ENCODE measurements around the gene ACTN1.

The ACTN1 gene

GRCh38 chr14:68911594-68912227 is 67.4 kb downstream of the ACTN1 start:
- POLR2A ChIA-PET: interaction anchor here (1.0 to 1.5 kb wide), 2 partner anchors 66 to 241 kb away, joined by 3 to 4 read pairs; no protein-coding TSS in a partner anchor
- TF ChIP-seq ELF4 (IDR thresholded peaks at IDR 0.05) (no peak), PKNOX1 (IDR thresholded peaks at IDR 0.05) (no peak), SP1 (IDR thresholded peaks at IDR 0.05) (no peak), CTBP1 (IDR thresholded peaks at IDR 0.05; ENCODE audit: borderline replicate concordance) (no peak), ARNT (IDR thresholded peaks at IDR 0.05) (no peak), ZNF384 (IDR thresholded peaks at IDR 0.05) (no peak), HDGF (IDR thresholded peaks at IDR 0.05; ENCODE audit: borderline replicate concordance) (no peak), SUZ12 (IDR thresholded peaks at IDR 0.05) (no peak), L3MBTL2 (conservative IDR thresholded peaks at IDR 0.05) (no peak), FOXA1 (IDR thresholded peaks at IDR 0.05) (no peak), FOXM1 (IDR thresholded peaks at IDR 0.05; ENCODE audit: borderline replicate concordance) (no peak), LEF1 (IDR thresholded peaks at IDR 0.05; ENCODE audit: borderline replicate concordance) (no peak), BHLHE40 (IDR thresholded peaks at IDR 0.05; ENCODE audit: borderline replicate concordance) (no peak), TARDBP (IDR thresholded peaks at IDR 0.05) (no peak), FOXK2 (IDR thresholded peaks at IDR 0.05) (no peak), NFRKB (IDR thresholded peaks at IDR 0.05) (no peak)
- peak; percentile 92 for DNase-seq (ENCODE audit: extremely low spot score)
- CTCF ChIA-PET: interaction anchor here (0.6 to 2.4 kb wide), 23 partner anchors 8 to 195 kb away, joined by 3 to 14 read pairs (median 4); no protein-coding TSS in a partner anchor

- ChIA-PET POLR2A (no interaction called here), CTCF (interaction anchor here (0.8 to 2.4 kb wide), 8 partner anchors 14 to 197 kb away, joined by 3 to 14 read pairs (median 5); no protein-coding TSS in a partner anchor)
- no peak for TF ChIP-seq HDGF (IDR thresholded peaks at IDR 0.05; ENCODE audit: borderline replicate concordance)
- no peak for TF ChIP-seq ARNT (IDR thresholded peaks at IDR 0.05)
- no peak for TF ChIP-seq CTBP1 (IDR thresholded peaks at IDR 0.05; ENCODE audit: borderline replicate concordance)
- no peak for TF ChIP-seq BHLHE40 (IDR thresholded peaks at IDR 0.05; ENCODE audit: borderline replicate concordance)
- no peak for TF ChIP-seq ZNF384 (IDR thresholded peaks at IDR 0.05)
- TF ChIP-seq SUZ12 (IDR thresholded peaks at IDR 0.05): no peak
- no peak for TF ChIP-seq L3MBTL2 (conservative IDR thresholded peaks at IDR 0.05)
- no peak for TF ChIP-seq SP1 (IDR thresholded peaks at IDR 0.05)
- TF ChIP-seq FOXA1 (IDR thresholded peaks at IDR 0.05): no peak
- no peak for TF ChIP-seq TARDBP (IDR thresholded peaks at IDR 0.05)
- TF ChIP-seq FOXM1 (IDR thresholded peaks at IDR 0.05; ENCODE audit: borderline replicate concordance): no peak
- TF ChIP-seq LEF1 (IDR thresholded peaks at IDR 0.05; ENCODE audit: borderline replicate concordance): no peak
- TF ChIP-seq PKNOX1 (IDR thresholded peaks at IDR 0.05): no peak
- no peak for TF ChIP-seq ELF4 (IDR thresholded peaks at IDR 0.05)
- TF ChIP-seq FOXK2 (IDR thresholded peaks at IDR 0.05): no peak
- TF ChIP-seq NFRKB (IDR thresholded peaks at IDR 0.05): no peak
- DNase-seq (ENCODE audit: extremely low spot score): no peak
These were observed 68.6 kb downstream of the ACTN1 start for GRCh38 chr14:68910540-68910939.

- ChIA-PET POLR2A (no interaction called here), CTCF (interaction anchor here (1.1 kb wide), 1 partner anchor 198 kb away, joined by 3 read pairs; no protein-coding TSS in a partner anchor)
- DNase-seq (ENCODE audit: extremely low spot score): no peak
- TF ChIP-seq TARDBP (IDR thresholded peaks at IDR 0.05): no peak
These were observed 70.3 kb downstream of the ACTN1 start for GRCh38 chr14:68908803-68909202.

GRCh38 chr14:68908201-68908600 is 70.9 kb downstream of the ACTN1 start:
- TF ChIP-seq SUZ12 (IDR thresholded peaks at IDR 0.05): no peak
- TF ChIP-seq TARDBP (IDR thresholded peaks at IDR 0.05): no peak
- no peak for TF ChIP-seq ZNF384 (IDR thresholded peaks at IDR 0.05)
- TF ChIP-seq HDGF (IDR thresholded peaks at IDR 0.05; ENCODE audit: borderline replicate concordance): no peak
- TF ChIP-seq PKNOX1 (IDR thresholded peaks at IDR 0.05): no peak
- TF ChIP-seq BHLHE40 (IDR thresholded peaks at IDR 0.05; ENCODE audit: borderline replicate concordance): no peak
- no peak for TF ChIP-seq FOXM1 (IDR thresholded peaks at IDR 0.05; ENCODE audit: borderline replicate concordance)
- TF ChIP-seq FOXA1 (IDR thresholded peaks at IDR 0.05): no peak
- no peak for TF ChIP-seq L3MBTL2 (conservative IDR thresholded peaks at IDR 0.05)
- no peak for TF ChIP-seq ARNT (IDR thresholded peaks at IDR 0.05)
- no peak for TF ChIP-seq LEF1 (IDR thresholded peaks at IDR 0.05; ENCODE audit: borderline replicate concordance)
- TF ChIP-seq NFRKB (IDR thresholded peaks at IDR 0.05): no peak
- TF ChIP-seq CTBP1 (IDR thresholded peaks at IDR 0.05; ENCODE audit: borderline replicate concordance): no peak
- ChIA-PET CTCF (interaction anchor here (1.1 kb wide), 1 partner anchor 199 kb away, joined by 3 read pairs; no protein-coding TSS in a partner anchor), POLR2A (no interaction called here)
- no peak for DNase-seq (ENCODE audit: extremely low spot score)

- ChIA-PET POLR2A (no interaction called here), CTCF (no interaction called here)
- no peak for DNase-seq (ENCODE audit: extremely low spot score)
- TF ChIP-seq L3MBTL2 (conservative IDR thresholded peaks at IDR 0.05) (no peak), SUZ12 (IDR thresholded peaks at IDR 0.05) (no peak), ARNT (IDR thresholded peaks at IDR 0.05) (no peak), TARDBP (IDR thresholded peaks at IDR 0.05) (no peak), ZNF384 (IDR thresholded peaks at IDR 0.05) (no peak), FOXM1 (IDR thresholded peaks at IDR 0.05; ENCODE audit: borderline replicate concordance) (no peak), BHLHE40 (IDR thresholded peaks at IDR 0.05; ENCODE audit: borderline replicate concordance) (no peak)
These were observed 72.7 kb downstream of the ACTN1 start for GRCh38 chr14:68906439-68906838.
